Ovary (tissue), 9 donors: ENCODE results near the gene CAMSAP1. TPM values are rescaled to one million over a fixed set of nuclear protein-coding genes. Genes with fewer than 3 reads are reported as not detected.

ENCODE experiments used
- DNase-seq, 5 donors: peaks; one replicate each; pipeline ENCODE4 v3.0.0-alpha.2; 2019 to 2020
- H3K27ac ChIP-seq, 2 donors: fragments of 200-600 bp; one replicate each; pipeline versions ENCODE4 v1.5.1 to v1.8.0; 2019 to 2022
- H3K27me3 ChIP-seq: fragments of 200-600 bp; one replicate; pipeline ENCODE4 v1.8.0; 2022
- H3K36me3 ChIP-seq: fragments of 200-600 bp; sonication (generic); one replicate; pipeline ENCODE4 v1.5.1; 2019
- H3K4me1 ChIP-seq: one replicate; pipeline ENCODE4 v1.8.1; 2013; ENCODE audit warnings: mild to moderate bottlenecking, moderate library complexity; ENCODE audit not compliant: insufficient read depth
- H3K4me3 ChIP-seq: fragments of 200-600 bp; sonication (generic); one replicate; pipeline ENCODE4 v1.5.1; 2017
- H3K9me3 ChIP-seq, 2 donors: fragments of 200-600 bp in 1 of 2; sonication (generic) in 1 of 2; one replicate each; pipeline versions ENCODE4 v1.5.1 to v1.8.1; 2013 to 2019; ENCODE audit warnings: mild to moderate bottlenecking in 1 of 2, moderate library complexity in 1 of 2
- EP300 ChIP-seq: sonication (generic); formaldehyde crosslinking; IDR thresholded peaks from one replicate; pipeline ENCODE4 v1.6.1; 2017; ENCODE audit warnings: antibody characterized with exemption
- POLR2A ChIP-seq: fragments of 450-650 bp; IDR thresholded peaks from one replicate; pipeline ENCODE4 v1.6.1; 2017; ENCODE audit warnings: antibody characterized with exemption, mild to moderate bottlenecking, moderate library complexity
- WGBS, 3 donors: extraction: QIAGEN DNeasy Blood & Tissue Kit in 1 of 3; methylation state at CpG; one replicate each; pipeline versions ENCODE4 v1.1.5 to v1.1.7; 2013 to 2017; 5-methylcytosine and 5-hydroxymethylcytosine counted together
- intact Hi-C, 4 donors: fragments of 100-400 bp; cut with DNase I; formaldehyde crosslinking; loops; one replicate each; pipeline versions ENCODE4 v1.11.0 to v1.15.1; 2022 to 2023
- polyA plus RNA-seq, 2 donors: library from polyadenylated mRNA; stranded (reverse); fragments of 200-250 nt in 1 of 2; fragments of 350-450 nt in 1 of 2; fragmentation: Illumina TruSeq in 1 of 2; extraction: RNeasy Lipid Tissue Mini Kit (QIAGEN cat#74804) in 1 of 2; gene quantifications; one replicate each; pipeline ENCODE4 v1.2.3, GENCODE V29; 2013 to 2014
- total RNA-seq, 7 donors: library from RNA; depleted of rRNA in 2 of 7; stranded (reverse); fragments of >200 nt in 2 of 7; fragmentation: NEBNext Ultra II Directional in 3 of 7; extraction: Animal tissue kit (Norgen Biotek cat#: 25700) in 3 of 7; gene quantifications; one replicate each; pipeline versions ENCODE4 v1.1.0 to v1.2.4, GENCODE V29; 2016 to 2023
- TF ChIP-seq, protein P1 (sequence below), 3 donors: fragments of 450-650 bp in 2 of 3; fragments of 200-600 bp in 1 of 3; IDR thresholded peaks; one replicate each; pipeline versions ENCODE4 v1.5.1 to v1.8.0; 2016 to 2022; ENCODE audit warnings: antibody characterized with exemption in 3 of 3, mild to moderate bottlenecking in 1 of 3
- donor health status: DM: no; HTN: no; CAD: no; lungs with moderate emphysema.
- donor health status: DM: no; HTN: no; CAD: no.
- donor health status: Bipolar disorder and iron deficiency.
- donor health status: DM: yes; HTN: yes; CAD: no.
- donor health status: DM: no; HTN: no; CAD: no.
- donor health status: DM: yes; HTN: yes; CAD: no.

Gene CAMSAP1
- total and polyA plus RNA-seq, 9 donors = 9.4 to 62.6 (median 38.0) TPM

DNA sequence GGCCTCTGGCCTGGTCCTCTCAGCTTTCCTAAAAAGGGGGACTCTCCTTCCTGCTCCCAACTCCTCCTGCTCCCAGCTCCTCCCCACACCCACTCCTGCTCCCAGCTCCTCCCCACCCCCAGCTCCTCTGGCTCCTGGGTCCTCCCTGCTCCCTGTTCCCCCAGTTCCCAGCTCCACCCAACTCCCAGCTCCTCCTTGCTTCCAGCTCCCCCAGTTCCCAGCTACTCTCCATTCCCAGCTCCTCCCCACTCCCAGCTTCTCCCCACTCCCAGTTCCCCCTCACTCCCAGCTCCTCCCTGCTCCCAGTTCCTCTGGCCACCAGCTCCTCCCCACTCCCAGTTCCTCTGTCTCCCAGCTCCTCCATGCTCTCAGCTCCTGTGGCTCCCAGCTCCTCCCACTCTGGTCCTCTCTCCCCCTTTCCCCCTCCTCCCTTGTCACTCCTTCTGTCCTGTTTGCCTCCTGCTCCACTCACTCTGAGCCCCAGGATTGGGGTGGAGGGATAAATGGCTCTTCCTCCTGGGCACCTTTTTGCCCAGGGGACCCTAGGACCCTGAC lies 129.6 kb downstream of the CAMSAP1 start:
- no peaks in the 10 kb centered on the region for H3K4me1 ChIP-seq
- H3K4me3 ChIP-seq = no peak overlapping the region
- no peaks in the 10 kb centered on the region for H3K36me3 ChIP-seq
- no peak for DNase-seq
- H3K27ac ChIP-seq = no peak overlapping the region
- TF ChIP-seq, protein P1, sequence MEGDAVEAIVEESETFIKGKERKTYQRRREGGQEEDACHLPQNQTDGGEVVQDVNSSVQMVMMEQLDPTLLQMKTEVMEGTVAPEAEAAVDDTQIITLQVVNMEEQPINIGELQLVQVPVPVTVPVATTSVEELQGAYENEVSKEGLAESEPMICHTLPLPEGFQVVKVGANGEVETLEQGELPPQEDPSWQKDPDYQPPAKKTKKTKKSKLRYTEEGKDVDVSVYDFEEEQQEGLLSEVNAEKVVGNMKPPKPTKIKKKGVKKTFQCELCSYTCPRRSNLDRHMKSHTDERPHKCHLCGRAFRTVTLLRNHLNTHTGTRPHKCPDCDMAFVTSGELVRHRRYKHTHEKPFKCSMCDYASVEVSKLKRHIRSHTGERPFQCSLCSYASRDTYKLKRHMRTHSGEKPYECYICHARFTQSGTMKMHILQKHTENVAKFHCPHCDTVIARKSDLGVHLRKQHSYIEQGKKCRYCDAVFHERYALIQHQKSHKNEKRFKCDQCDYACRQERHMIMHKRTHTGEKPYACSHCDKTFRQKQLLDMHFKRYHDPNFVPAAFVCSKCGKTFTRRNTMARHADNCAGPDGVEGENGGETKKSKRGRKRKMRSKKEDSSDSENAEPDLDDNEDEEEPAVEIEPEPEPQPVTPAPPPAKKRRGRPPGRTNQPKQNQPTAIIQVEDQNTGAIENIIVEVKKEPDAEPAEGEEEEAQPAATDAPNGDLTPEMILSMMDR (IDR thresholded peaks at IDR 0.05) = no peak
- TF ChIP-seq EP300 (no peak), POLR2A (no peak)
- no peaks in the 10 kb centered on the region for H3K27me3 ChIP-seq
- no peaks in the 10 kb centered on the region for H3K9me3 ChIP-seq
- intact Hi-C loops = no loop called here

DNA sequence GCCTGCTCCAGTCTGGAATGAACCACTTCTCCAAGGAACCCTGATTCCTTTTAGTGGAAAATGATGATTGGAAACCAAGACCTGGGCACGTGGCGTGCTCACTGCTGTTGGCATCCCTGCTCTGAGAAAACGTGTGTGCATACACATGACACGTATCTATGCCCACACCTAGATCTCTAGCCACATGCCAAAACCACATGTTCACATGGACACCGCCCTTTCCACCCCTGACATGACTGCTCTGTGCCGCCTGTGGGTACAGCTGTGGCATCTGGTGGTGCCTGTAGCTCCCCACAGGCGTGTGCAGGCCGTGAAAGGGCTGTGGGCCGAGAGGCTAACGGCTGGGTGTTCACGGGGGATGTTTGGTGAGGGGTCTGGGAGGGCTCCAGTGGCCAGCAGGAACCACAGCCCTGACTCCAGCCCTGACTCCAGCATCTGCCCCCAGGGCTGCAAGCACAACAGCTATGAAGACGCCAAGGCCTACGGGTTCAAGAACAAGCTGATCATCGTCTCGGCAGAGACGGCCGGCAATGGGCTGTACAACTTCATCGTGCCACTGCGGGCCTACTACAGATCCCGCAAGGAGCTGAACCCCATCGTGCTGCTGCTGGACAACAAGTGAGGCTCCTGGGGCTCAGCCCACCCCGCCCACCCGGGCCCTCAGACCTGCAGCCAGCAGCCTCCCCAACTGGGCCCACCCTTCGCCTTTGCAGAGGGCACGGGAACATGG lies 130.3 kb downstream of the CAMSAP1 start:
- H3K4me3 ChIP-seq = no peak overlapping the region
- TF ChIP-seq EP300 (no peak), POLR2A (no peak)
- no peaks in the 10 kb centered on the region for H3K27me3 ChIP-seq
- WGBS, 3 donors = 82 to 85% (median 85%) methylated on average over 25 of the region's 25 CpGs
- H3K27ac ChIP-seq = no peak overlapping the region
- intact Hi-C loops = no loop called here
- no peaks in the 10 kb centered on the region for H3K4me1 ChIP-seq
- no peak for DNase-seq
- H3K36me3 ChIP-seq = no peaks in the 10 kb centered on the region
- H3K9me3 ChIP-seq = no peaks in the 10 kb centered on the region

DNA sequence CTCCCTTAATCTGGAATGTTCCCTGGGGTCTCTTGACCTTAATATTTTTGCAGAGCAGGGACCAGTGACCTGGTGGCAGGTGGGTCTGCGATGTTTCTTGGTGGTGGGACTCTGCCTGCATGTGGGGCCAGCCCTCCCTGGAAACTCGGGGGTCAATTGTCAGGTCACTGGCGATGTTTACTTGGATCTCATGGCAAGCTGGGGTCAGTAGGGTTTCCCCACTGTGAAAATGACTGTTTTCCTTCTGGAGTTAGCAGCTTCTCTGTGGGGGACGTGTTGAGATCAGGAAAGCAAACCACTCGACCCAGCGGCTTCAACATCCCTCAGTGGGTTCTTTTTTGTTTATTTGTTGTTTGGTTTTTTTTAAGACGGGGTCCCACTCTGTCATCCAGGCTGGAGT lies 131.4 kb downstream of the CAMSAP1 start:
- no peak for TF ChIP-seq POLR2A
- no peak for TF ChIP-seq EP300
- TF ChIP-seq, protein P1 (IDR thresholded peaks at IDR 0.05) = no peak
- WGBS, 3 donors = 56 to 67% (median 61%) methylated on average over 7 of the region's 7 CpGs
- no peak for DNase-seq
- Histone ChIP-seq H3K4me1 (no peaks in the 10 kb centered on the region), H3K27me3 (no peaks in the 10 kb centered on the region), H3K9me3 (no peaks in the 10 kb centered on the region), H3K27ac (no peak overlapping the region), H3K4me3 (no peak overlapping the region), H3K36me3 (no peaks in the 10 kb centered on the region)
- intact Hi-C loops = no loop called here

DNA sequence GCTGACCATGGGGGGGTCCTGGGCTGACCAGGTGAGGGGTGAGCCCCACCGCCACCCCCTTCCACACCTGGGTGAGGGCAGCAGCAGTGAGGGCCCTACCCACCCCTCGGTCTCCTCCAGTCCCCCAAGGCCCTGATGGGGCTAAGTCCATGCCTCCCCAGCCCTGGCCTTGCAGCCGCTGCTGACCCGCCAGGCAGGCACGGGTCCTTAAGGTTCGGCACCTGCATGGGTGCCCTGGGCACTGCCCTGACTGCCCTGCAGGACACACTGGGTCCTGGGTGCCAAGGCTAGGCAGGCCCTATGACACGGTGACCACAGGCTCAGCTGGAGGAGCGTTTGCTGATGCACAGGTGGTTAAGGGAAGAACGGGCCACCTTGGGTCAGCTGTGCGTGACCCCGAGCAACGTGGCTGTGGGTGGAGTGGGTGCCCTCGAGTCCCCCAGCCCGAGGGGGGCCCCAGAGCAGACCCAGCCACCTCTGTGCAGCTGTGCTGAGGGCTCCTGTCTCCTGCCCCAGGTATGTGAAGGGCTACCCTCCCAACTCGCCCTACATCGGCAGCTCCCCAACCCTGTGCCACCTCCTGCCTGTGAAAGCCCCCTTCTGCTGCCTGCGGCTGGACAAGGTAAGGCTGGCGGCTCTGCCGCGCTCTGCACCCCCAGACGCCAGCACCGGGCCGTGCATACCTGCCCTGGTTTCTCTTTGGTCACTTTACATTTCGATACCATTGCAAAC lies 132.4 kb downstream of the CAMSAP1 start:
- no peaks in the 10 kb centered on the region for H3K36me3 ChIP-seq
- H3K27ac ChIP-seq = no peak overlapping the region
- 82 to 90% (median 85%) methylated on average over 16 to 24 of the region's 24 CpGs for WGBS, 3 donors
- TF ChIP-seq POLR2A = no peak
- TF ChIP-seq, protein P1 (IDR thresholded peaks at IDR 0.05) = no peak
- no peak for TF ChIP-seq EP300
- no peak for DNase-seq
- H3K27me3 ChIP-seq = no peaks in the 10 kb centered on the region
- H3K9me3 ChIP-seq = no peaks in the 10 kb centered on the region
- H3K4me1 ChIP-seq = no peaks in the 10 kb centered on the region
- no peak overlapping the region for H3K4me3 ChIP-seq
- intact Hi-C loops = no loop called here
